ENCODE measurements around the gene MACROD2. TPM values are rescaled to one million over a fixed set of nuclear protein-coding genes. Genes with fewer than 3 reads are reported as not detected.

MACROD2 gene
- total RNA-seq, 1 experiment from 2014 or later, result 3.7 TPM

- Histone ChIP-seq H3K9ac (ENCODE audit: low read length) (no peak overlapping the region), H3K4me2 (ENCODE audit: low read length) (no peak overlapping the region), H3K79me2 (ENCODE audit: insufficient read depth, low read length) (no peaks in the 10 kb centered on the region), H3K36me3 (ENCODE audit: control insufficient read depth in 1 of 2, insufficient read depth in 2 of 2, low read length in 2 of 2) (no peaks in the 10 kb centered on the region), H3K9me3 (ENCODE audit: control insufficient read depth in 1 of 2, insufficient read depth in 1 of 2, low read depth in 1 of 2, low read length in 2 of 2) (peaks cover 5 to 11% of the 10 kb centered on the region in 2 experiments; a peak in 2 of 4 replicates), H3K27me3 (ENCODE audit: insufficient read depth, low read length) (no peaks in the 10 kb centered on the region), H2AFZ (ENCODE audit: low read depth, low read length, poor library complexity, severe bottlenecking) (no peak overlapping the region), H3K9me2 (ENCODE audit: insufficient read depth) (no peaks in the 10 kb centered on the region), H3K4me1 (ENCODE audit: control insufficient read depth in 1 of 2, insufficient read depth in 2 of 2, low read length in 2 of 2) (no peaks in the 10 kb centered on the region), H3K4me3 (replicated peaks in 1 of 2; ENCODE audit: low read depth in 1 of 2, low read length in 2 of 2) (no peak overlapping the region), H4K20me1 (ENCODE audit: insufficient read depth) (no peaks in the 10 kb centered on the region), H3K27ac (ENCODE audit: low read depth, low read length) (no peak overlapping the region)
- BruUV-seq (replicated peaks), result no TSS peak
- RAD21 ChIA-PET (ENCODE audit: low non-redundant PET in 1 of 2, low total read pairs in 2 of 2, uncharacterized antibody in 2 of 2, unreplicated experiment in 2 of 2), result no interaction called here
- TF ChIP-seq CEBPB (IDR thresholded peaks at IDR 0.05; ENCODE audit: low read depth), result no peak
- TF ChIP-seq EZH2 (IDR thresholded peaks at IDR 0.05), result no peak
- no peak for TF ChIP-seq CBX3 (IDR thresholded peaks at IDR 0.05; ENCODE audit: low read depth)
- TF ChIP-seq, protein P1, sequence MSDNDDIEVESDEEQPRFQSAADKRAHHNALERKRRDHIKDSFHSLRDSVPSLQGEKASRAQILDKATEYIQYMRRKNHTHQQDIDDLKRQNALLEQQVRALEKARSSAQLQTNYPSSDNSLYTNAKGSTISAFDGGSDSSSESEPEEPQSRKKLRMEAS (IDR thresholded peaks at IDR 0.05), result no peak
- TF ChIP-seq TCF7L2 (IDR thresholded peaks at IDR 0.05; ENCODE audit: borderline replicate concordance, extremely low read depth, insufficient read depth, insufficient read length), result no peak
- no peak for TF ChIP-seq JUND (IDR thresholded peaks at IDR 0.05)
- TF ChIP-seq RAD21 (IDR thresholded peaks at IDR 0.05; ENCODE audit: low read depth), result no peak
- no peak for TF ChIP-seq ELF1 (IDR thresholded peaks at IDR 0.05; ENCODE audit: borderline replicate concordance, low read depth)
- TF ChIP-seq SIN3A (IDR thresholded peaks at IDR 0.05; ENCODE audit: low read depth), result no peak
- no peak for TF ChIP-seq REST (IDR thresholded peaks at IDR 0.05; ENCODE audit: low read depth)
- no peak for TF ChIP-seq ZFX (IDR thresholded peaks at IDR 0.05)
- TF ChIP-seq, protein P2, sequence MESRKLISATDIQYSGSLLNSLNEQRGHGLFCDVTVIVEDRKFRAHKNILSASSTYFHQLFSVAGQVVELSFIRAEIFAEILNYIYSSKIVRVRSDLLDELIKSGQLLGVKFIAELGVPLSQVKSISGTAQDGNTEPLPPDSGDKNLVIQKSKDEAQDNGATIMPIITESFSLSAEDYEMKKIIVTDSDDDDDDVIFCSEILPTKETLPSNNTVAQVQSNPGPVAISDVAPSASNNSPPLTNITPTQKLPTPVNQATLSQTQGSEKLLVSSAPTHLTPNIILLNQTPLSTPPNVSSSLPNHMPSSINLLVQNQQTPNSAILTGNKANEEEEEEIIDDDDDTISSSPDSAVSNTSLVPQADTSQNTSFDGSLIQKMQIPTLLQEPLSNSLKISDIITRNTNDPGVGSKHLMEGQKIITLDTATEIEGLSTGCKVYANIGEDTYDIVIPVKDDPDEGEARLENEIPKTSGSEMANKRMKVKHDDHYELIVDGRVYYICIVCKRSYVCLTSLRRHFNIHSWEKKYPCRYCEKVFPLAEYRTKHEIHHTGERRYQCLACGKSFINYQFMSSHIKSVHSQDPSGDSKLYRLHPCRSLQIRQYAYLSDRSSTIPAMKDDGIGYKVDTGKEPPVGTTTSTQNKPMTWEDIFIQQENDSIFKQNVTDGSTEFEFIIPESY (IDR thresholded peaks at IDR 0.05; ENCODE audit: extremely low read depth, insufficient replicate concordance, low read length), result no peak
- TF ChIP-seq SRF (IDR thresholded peaks at IDR 0.05; ENCODE audit: low read depth), result no peak
- TF ChIP-seq EZH2phosphoT487 (IDR thresholded peaks at IDR 0.05; ENCODE audit: borderline replicate concordance), result no peak
- CTCF ChIA-PET, result no interaction called here
- intact Hi-C loops (cut with micrococcal nuclease), result no loop called here
- ATAC-seq, result no peak
- POLR2A ChIA-PET, result no interaction called here
- no peak for DNase-seq (ENCODE audit: low read depth, low spot score)
Observed at GRCh38 chr20:15889514-15890256, 1894.4 kb downstream of the MACROD2 start.

All from HCT116 (cell line).